ENCODE results near the gene MISP3. TPM values are rescaled to one million over a fixed set of nuclear protein-coding genes. Genes with fewer than 3 reads are reported as not detected.
"Not testable (repeated sequence)": the region's sequence is repeated elsewhere in the genome, so short reads cannot be mapped to it uniquely, and the experiment has no call there.

The MISP3 gene
- total RNA-seq, 1 donor from 2014 or later: 1.5 TPM

DNA sequence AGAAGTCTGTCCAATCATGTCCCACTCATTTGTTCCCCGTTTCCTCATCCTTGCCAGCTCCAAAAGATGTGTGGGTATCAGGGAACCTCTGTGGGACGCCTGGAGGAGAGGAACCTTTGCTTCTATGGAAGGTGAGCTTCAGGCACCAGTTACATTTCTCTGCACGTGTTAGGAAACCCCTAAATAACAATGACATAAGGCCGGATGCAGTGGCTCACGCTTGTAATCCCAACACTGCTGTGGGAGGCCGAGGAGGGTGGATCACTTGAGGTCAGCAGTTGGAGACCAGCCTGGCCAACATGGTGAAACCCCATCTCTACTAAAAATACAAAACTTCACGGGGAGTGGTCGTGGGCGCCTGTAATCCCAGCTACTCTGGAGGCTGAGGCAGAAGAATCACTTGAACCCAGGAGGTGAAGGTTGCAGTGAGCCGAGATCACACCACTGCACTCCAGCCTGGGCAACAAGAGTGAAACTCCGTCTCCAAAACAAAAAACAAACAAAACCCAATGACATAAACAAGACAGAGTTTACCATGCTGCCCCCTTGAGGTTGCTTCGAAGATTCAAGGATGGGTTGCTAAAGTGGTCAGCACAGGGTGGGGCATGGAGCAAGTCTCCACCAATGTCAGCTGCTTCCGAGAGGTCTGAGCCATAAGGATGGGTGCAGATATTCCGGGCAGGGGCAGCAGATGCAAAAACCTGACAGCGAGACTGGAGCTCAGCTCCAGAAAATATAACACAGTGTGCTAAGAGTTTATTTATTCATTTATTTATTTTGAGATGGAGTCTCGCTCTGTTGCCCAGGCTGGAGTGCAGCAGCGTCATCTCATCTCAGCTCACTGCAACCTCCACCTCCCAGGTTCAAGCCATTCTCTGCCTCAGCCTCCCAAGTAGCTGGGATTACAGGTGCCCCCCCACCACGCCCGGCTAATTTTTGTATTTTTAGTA lies 29.7 kb upstream of the MISP3 start:
- H3K27me3 ChIP-seq (ENCODE audit: control insufficient read depth, insufficient read depth, low read length); H3K36me3 ChIP-seq (ENCODE audit: control insufficient read depth, insufficient read depth, low read length); DNase-seq (ENCODE audit: low read depth); H3K4me3 ChIP-seq (ENCODE audit: low read depth, low read length): not testable (repeated sequence)
- TF ChIP-seq, protein P1, sequence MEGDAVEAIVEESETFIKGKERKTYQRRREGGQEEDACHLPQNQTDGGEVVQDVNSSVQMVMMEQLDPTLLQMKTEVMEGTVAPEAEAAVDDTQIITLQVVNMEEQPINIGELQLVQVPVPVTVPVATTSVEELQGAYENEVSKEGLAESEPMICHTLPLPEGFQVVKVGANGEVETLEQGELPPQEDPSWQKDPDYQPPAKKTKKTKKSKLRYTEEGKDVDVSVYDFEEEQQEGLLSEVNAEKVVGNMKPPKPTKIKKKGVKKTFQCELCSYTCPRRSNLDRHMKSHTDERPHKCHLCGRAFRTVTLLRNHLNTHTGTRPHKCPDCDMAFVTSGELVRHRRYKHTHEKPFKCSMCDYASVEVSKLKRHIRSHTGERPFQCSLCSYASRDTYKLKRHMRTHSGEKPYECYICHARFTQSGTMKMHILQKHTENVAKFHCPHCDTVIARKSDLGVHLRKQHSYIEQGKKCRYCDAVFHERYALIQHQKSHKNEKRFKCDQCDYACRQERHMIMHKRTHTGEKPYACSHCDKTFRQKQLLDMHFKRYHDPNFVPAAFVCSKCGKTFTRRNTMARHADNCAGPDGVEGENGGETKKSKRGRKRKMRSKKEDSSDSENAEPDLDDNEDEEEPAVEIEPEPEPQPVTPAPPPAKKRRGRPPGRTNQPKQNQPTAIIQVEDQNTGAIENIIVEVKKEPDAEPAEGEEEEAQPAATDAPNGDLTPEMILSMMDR (IDR thresholded peaks at IDR 0.05; ENCODE audit: insufficient read depth, low read length, poor library complexity, severe bottlenecking): peak; percentile 39

DNA sequence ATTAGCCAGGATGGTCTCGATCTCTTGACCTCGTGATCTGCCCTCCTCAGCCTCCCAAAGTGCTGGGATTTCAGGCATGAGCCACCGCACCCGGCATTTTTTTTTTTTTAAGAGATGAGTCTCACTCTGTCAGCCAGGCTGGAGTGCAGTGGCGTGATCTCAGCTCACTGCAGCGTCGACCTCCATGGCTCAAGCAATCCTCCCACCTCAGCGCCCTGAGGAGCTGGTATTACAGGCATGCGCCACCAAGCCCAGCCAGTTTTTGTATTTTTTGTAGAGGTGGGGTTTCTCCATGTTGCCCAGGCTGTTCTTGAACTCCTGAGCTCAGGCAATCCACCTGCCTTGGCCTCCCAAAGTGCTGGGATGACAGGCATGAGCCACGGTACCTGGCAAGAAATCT lies 24.7 kb upstream of the MISP3 start:
- DNase-seq (ENCODE audit: low read depth); H3K36me3 ChIP-seq (ENCODE audit: control insufficient read depth, insufficient read depth, low read length); H3K4me3 ChIP-seq (ENCODE audit: low read depth, low read length); H3K27me3 ChIP-seq (ENCODE audit: control insufficient read depth, insufficient read depth, low read length): not testable (repeated sequence)

DNA sequence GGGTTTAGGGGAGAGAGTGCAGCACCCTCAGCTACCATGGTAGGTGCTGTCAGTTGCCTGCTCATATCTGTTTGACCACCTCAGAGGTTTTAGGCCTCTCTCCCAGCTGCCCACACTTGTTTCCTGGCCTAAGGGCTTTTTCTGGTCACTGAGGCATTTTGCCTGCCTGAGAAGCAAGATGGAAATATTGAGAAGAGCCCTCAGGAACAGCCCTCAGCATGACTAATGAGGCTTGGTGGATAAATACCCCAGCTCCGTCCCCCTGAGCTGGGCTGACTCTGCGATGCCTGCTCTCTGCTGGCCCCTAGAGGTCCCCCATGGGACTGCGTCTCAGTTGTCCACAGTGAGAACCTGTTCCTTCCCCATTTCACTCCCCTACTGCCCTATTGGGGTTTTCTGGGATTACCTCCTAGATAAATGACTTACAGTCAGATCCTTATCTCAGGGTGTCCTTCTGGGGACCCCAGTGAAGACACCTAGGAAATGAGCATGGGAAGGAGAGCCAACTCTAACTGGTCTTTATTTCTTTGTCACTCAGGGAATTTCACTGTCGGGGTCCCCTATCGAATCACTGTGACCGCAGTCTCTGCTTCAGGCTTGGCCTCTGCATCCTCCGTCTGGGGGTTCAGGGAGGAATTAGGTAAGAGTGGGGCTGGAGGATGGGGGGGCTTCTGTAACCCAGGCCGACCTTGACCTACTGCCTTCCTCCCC lies 24.0 kb upstream of the MISP3 start:
- peaks cover 1% of the 10 kb centered on the region for H3K36me3 ChIP-seq (ENCODE audit: control insufficient read depth, insufficient read depth, low read length)
- DNase-seq (ENCODE audit: low read depth): no peak
- H3K4me3 ChIP-seq (ENCODE audit: low read depth, low read length): no peak overlapping the region
- H3K27me3 ChIP-seq (ENCODE audit: control insufficient read depth, insufficient read depth, low read length): no peaks in the 10 kb centered on the region
- TF ChIP-seq, protein P1 (IDR thresholded peaks at IDR 0.05; ENCODE audit: insufficient read depth, low read length, poor library complexity, severe bottlenecking): peak; percentile 93

DNA sequence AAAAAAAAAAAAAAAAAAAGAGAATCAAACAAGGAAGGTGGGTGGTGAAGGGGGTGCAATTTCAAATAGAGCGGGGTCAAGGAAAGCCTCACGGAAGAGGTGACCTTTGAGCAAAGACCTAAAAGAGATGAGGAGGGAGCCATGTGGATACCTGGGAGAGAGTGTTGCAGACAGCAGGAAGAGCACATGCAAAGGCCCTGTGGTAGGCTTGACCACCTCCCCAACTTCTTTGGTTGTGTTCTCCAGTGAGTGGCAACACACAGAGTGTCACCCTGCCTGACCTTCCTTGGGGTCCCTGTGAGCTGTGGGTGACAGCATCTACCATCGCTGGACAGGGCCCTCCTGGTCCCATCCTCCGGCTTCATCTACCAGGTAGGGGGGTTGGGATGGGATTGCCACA lies 22.1 kb upstream of the MISP3 start:
- Histone ChIP-seq H3K36me3 (ENCODE audit: control insufficient read depth, insufficient read depth, low read length) (peaks cover 1% of the 10 kb centered on the region), H3K27me3 (ENCODE audit: control insufficient read depth, insufficient read depth, low read length) (peaks cover 2% of the 10 kb centered on the region), H3K4me3 (ENCODE audit: low read depth, low read length) (no peak overlapping the region)
- DNase-seq (ENCODE audit: low read depth): no peak
- TF ChIP-seq, protein P1 (IDR thresholded peaks at IDR 0.05; ENCODE audit: insufficient read depth, low read length, poor library complexity, severe bottlenecking): no peak

DNA sequence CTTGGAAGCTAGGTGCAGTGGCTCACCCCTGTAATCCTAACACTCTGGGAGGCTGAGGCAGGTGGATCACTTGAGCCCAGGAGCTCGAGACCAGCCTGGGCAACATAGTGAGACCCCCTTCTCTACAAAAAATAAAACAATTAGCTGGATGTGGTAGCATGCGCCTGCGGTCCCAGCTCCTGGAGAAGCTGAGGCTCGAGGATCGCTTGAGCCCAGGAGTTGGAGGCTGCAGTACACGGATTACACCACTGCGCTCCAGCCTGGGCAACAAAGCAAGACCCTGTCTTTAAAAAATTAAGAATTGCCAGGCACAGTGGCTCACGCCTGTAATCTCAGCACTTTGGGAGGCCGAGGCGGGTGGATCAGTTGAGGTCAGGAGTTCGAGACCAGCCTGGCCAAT lies 21.6 kb upstream of the MISP3 start:
- DNase-seq (ENCODE audit: low read depth); H3K36me3 ChIP-seq (ENCODE audit: control insufficient read depth, insufficient read depth, low read length); H3K27me3 ChIP-seq (ENCODE audit: control insufficient read depth, insufficient read depth, low read length); H3K4me3 ChIP-seq (ENCODE audit: low read depth, low read length): not testable (repeated sequence)

DNA sequence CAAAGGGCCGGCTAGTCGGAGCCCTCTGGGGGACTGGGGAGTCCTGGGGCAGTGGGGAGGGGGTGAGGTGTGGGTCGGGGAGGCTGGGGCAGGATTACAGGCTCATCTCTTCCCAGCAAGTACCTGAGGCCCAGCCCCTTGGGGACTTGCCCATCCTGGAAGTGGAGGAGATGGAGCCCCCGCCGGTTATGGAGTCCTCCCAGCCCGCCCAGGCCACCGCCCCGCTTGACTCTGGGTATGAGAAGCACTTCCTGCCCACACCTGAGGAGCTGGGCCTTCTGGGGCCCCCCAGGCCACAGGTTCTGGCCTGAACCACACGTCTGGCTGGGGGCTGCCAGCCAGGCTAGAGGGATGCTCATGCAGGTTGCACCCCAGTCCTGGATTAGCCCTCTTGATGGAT lies 20.6 kb upstream of the MISP3 start:
- Histone ChIP-seq H3K36me3 (ENCODE audit: control insufficient read depth, insufficient read depth, low read length) (peaks cover 1% of the 10 kb centered on the region), H3K4me3 (ENCODE audit: low read depth, low read length) (no peak overlapping the region), H3K27me3 (ENCODE audit: control insufficient read depth, insufficient read depth, low read length) (peaks cover 2% of the 10 kb centered on the region)
- TF ChIP-seq, protein P1 (IDR thresholded peaks at IDR 0.05; ENCODE audit: insufficient read depth, low read length, poor library complexity, severe bottlenecking): no peak
- DNase-seq (ENCODE audit: low read depth): no peak

All from kidney epithelial cell (primary cell).